HG02798 (cell line): ENCODE measurements around the gene ING1.
"Not testable (repeated sequence)": the region's sequence is repeated elsewhere in the genome, so short reads cannot be mapped to it uniquely, and the experiment has no call there.

Experiments
- ATAC-seq: cut with Tn5 transposase; IDR thresholded peaks from one replicate; pipeline ENCODE4 v1.9.1; 2021; ENCODE audit warnings: mild to moderate bottlenecking; ENCODE audit not compliant: unreplicated experiment, poor library complexity

Gene ING1, protein sequence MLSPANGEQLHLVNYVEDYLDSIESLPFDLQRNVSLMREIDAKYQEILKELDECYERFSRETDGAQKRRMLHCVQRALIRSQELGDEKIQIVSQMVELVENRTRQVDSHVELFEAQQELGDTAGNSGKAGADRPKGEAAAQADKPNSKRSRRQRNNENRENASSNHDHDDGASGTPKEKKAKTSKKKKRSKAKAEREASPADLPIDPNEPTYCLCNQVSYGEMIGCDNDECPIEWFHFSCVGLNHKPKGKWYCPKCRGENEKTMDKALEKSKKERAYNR

GRCh38 chr13:110713642-110713952 lies at the start of gene ING1:
Gene ING1 (plus strand): TSS chr13:110713700. CDS start chr13:110714150, 450 bp downstream.
- ATAC-seq = peak; percentile 0

- no peak for ATAC-seq
Measured at GRCh38 chr13:110664041-110664440, 49.5 kb upstream of the ING1 start.

- no peak for ATAC-seq
Measured at GRCh38 chr13:110664673-110665072, 48.8 kb upstream of the ING1 start.

DNA sequence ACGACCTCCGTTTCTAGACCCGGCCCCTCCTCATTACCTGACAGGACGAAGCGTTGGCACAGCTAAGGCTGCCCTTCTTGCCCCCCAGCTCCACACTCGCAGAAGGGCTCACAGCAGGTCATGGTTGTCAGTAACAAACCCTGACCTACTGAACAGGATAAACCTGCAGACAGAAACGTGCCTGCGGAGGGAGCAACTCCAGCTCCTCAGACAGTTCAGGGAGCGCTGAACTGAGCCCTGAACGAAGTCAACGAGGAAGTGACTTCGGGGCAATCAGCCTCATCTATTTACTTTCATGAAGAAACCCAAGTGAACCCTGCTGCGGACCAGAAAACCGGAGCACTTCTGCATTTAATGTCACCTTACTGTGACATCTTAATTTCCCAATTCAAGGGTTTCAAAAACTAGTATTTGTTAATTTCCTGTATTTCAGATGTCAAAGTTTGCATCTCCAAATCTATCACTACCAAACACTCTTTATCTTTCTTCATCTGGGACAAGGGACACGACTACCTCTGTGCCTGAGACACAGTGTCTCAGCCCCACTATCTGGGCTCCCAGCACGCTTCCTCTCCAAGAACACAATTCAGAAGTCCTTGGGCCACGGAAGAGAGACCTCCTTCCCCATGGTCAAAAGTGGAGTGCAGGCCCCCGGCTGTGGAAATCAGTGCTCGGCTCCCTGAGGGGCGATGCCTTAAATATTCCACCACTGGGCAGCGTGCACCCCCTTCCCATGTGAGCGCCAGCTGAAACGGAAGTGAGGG lies 47.8 kb upstream of the ING1 start:
- ATAC-seq = no peak

DNA sequence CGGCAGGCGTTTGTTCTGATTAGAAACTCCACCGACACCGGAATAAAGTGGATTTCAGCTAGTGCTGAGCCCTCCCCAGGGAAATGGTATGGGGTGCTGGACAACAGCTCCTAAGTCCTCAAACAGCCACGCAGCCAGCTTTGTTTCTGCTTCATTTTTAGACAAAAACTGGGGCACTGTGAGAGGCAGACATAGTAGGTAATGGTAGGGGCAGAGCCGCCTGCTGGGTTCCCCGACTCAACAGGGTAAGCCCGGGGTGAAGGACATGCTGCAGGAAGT lies 47.3 kb upstream of the ING1 start:
- no peak for ATAC-seq

DNA sequence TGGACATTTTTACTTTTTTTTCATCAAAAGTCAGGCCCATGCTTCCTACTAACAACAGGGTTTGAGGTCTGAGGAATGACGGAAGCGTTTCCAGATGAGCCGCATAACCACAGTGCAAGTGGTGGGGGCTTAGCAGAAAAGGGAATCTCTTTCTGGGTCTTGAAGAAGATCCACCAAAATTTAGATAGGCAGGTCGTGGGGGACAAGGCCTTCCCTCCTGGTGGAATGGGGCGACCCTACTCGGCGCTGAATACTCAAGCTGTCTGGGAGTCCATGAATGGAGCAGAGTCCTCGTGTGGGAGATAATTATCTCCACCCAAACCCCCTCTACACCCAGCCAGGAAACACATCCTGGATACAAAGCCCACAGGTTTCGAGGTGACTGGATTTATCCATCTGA lies 44.5 kb upstream of the ING1 start:
- no peak for ATAC-seq

- ATAC-seq = not testable (repeated sequence)
Measured at GRCh38 chr13:110669814-110670213, 43.7 kb upstream of the ING1 start.

DNA sequence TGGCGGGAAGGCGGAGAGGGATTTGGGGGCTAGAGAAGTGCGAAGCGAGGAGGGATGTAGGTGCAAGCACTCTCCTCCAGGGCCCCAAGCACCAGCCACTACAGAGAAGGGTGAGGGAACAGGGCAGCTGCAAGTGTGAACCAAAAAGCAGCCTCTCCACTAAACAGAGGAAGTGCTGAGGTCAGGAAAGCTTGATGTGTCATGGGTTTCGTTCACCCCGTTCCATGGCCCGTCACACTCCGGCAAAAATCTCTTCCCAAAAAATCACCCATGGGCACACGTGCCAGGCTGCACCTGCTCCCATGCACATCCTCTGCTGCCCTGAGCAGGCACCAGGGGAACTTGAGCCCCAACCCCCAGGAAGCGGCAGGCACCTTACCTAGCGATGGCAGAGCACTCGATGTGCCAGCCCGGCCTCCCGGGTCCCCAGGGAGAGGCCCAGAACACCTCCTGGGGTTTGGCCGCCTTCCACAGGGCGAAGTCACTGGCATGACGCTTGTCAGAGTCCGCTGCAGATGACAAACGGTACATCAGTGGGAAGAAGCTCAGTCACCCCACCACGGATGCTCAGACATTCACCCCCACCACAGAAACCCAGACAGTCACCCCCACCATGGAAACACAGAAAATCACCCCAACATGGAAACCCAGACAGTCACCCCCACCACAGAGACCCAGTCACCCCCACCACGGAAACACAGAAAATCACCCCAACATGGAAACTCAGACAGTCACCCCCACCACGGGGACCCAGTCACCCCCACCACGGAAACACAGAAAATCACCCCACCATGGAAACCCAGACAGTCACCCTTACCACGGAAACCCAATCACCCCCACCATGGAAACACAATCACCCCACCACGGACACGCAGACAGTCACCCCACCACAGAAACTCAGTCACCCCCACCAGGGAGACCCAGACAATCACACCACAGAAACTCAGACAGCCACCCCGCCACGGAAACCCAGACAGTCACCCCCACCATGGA lies 36.6 kb upstream of the ING1 start:
- peak; percentile 68 for ATAC-seq

GRCh38 chr13:110677731-110678545 lies 35.6 kb upstream of the ING1 start:
- no peak for ATAC-seq

- ATAC-seq = no peak
Measured at GRCh38 chr13:110680852-110681251, 32.6 kb upstream of the ING1 start.

- ATAC-seq = no peak
Measured at GRCh38 chr13:110681868-110682550, 31.5 kb upstream of the ING1 start.

DNA sequence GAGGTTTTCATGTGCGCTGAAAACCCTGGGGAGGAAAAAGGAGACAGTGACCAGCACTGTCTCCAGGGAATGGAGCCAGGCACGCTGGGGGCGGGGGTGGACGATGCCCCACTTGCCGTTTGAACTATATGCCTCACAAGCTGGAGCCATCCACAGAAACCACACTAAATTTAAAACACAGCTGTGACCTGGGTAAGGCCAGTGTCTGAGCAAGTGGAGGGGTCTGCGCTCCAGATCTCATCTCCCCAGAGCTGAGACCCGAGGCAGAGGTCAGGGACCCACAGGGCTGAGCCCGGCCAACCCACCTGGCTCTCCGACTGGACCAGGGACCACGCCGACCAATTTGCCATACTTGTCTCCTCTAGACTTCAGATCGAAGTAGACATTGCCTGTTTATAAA lies 30.8 kb upstream of the ING1 start:
- no peak for ATAC-seq

- ATAC-seq = peak; percentile 53
Measured at GRCh38 chr13:110683203-110683883, 30.2 kb upstream of the ING1 start.

- ATAC-seq = no peak
Measured at GRCh38 chr13:110683921-110684320, 29.6 kb upstream of the ING1 start.

- no peak for ATAC-seq
Measured at GRCh38 chr13:110684388-110685056, 29.0 kb upstream of the ING1 start.

- ATAC-seq = no peak
Measured at GRCh38 chr13:110685305-110686020, 28.0 kb upstream of the ING1 start.

- no peak for ATAC-seq
Measured at GRCh38 chr13:110687736-110688135, 25.8 kb upstream of the ING1 start.

DNA sequence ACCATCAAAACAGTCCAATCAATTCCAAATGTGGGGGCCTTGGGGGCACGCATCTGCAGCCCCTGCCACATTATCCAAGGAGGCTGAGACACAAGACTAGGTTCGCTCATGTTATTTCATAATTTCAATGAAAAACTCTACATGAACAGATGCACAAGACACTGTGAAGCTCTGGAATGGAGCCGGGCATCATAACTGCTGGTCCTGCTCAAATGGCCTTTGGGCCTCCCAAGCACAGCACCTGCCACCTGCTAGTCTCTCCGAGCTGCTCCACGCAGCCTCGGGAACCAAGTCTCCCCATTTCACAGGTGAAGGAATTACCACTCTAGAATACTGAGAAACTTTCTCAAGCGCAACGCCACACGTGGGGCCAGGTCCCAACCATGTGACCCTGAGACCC lies 24.5 kb upstream of the ING1 start:
- ATAC-seq = no peak
